ENCODE measurements around the gene GSK3A. TPM values are rescaled to one million over a fixed set of nuclear protein-coding genes. Genes with fewer than 3 reads are reported as not detected.
A peak's percentile ranks its signal among the peaks of the same experiment; 100 is the strongest.

The GSK3A gene
- total and polyA plus RNA-seq, 2 experiments from 2014 or later: 17.7 to 40.7 TPM

DNA sequence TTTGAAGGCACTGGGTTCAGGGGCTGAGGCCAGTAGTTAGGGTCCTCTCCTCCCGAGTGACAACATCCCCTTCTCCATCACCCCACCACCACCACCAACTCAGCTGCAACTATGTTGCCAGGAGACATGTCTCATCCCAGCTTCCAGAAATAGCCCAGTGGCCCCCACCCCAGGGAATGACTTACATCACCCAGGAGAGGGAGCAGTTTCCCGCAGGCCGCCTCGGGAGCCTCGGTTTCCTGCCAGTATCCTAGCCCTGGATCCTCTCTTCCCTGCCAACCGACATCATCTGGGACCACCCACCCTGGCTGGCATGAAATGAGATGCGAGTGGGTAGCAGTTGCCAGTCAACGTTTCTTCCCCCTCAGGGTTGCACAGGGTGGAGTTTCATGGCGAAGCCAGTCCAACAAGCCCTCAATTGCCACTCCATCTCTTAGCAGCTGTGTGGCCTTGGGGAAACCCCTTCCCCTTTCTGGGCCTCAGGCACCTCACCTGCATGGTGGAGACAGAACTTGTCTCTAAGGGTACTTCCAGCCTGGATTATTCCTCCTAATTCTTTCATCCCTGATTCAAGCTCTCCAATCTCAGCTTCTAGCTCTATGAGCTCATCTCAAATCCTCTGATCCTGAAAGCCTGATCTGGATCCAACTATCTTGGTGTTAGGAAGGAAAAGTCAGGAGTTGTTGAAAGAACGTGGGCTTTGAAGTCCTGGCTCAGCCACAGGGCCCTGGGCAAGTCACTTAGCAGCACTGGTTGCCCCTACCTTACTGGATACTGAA lies 3.9 kb upstream of the GSK3A start:
- Histone ChIP-seq H3K36me3 (ENCODE audit: insufficient read depth) (no peaks in the 10 kb centered on the region), H3F3A (replicated peaks; ENCODE audit: low read depth) (peaks cover 13% of the 10 kb centered on the region), H3K27me3 (ENCODE audit: insufficient read depth) (no peaks in the 10 kb centered on the region), H3K4me2 (peak overlapping the region; percentile 38; the same call in 1 of the 2 replicates), H3K4me3 (no peak overlapping the region), H3K79me2 (replicated peaks; ENCODE audit: insufficient read depth) (peaks cover 22% of the 10 kb centered on the region), H4K20me1 (replicated peaks; ENCODE audit: insufficient read depth) (peaks cover 5% of the 10 kb centered on the region; the same call in 1 of the 2 replicates), H2AFZ (no peak overlapping the region), H3K4me1 (ENCODE audit: insufficient read depth) (peaks cover 37% of the 10 kb centered on the region), H3K9me2 (ENCODE audit: insufficient read depth) (no peaks in the 10 kb centered on the region), H3K27ac (ENCODE audit: low read depth) (peak overlapping the region; percentile 59; the same call in 1 of the 2 replicates)
- Mint-ChIP-seq H3K36me3 (ENCODE audit: low read depth) (peaks cover 6% of the 10 kb centered on the region; the same call in 1 of the 3 replicates), H3K4me3 (no peak overlapping the region), H3K4me1 (peaks cover 34% of the 10 kb centered on the region), H3K9me3 (no peaks in the 10 kb centered on the region; the same call in 2 of the 3 replicates), H3K27ac (no peak overlapping the region), H3K27me3 (ENCODE audit: insufficient read depth, low read depth, poor library complexity) (peaks cover 18% of the 10 kb centered on the region)
- TF ChIP-seq ZNF331 (CRISPR knock-in tag; IDR thresholded peaks at IDR 0.05; ENCODE audit: low read depth) (no peak), CREB1 (CRISPR knock-in tag; IDR thresholded peaks at IDR 0.05; ENCODE audit: low read depth) (no peak), POLR2AphosphoS5 (IDR thresholded peaks at IDR 0.05; ENCODE audit: low read depth) (peak; percentile 46), STAT1 (IDR thresholded peaks at IDR 0.05; ENCODE audit: unreplicated experiment) (no peak), NANOG (IDR thresholded peaks at IDR 0.05; ENCODE audit: borderline replicate concordance) (no peak), JUNB (IDR thresholded peaks at IDR 0.05; ENCODE audit: unreplicated experiment) (no peak)
- TF ChIP-seq, protein P1, sequence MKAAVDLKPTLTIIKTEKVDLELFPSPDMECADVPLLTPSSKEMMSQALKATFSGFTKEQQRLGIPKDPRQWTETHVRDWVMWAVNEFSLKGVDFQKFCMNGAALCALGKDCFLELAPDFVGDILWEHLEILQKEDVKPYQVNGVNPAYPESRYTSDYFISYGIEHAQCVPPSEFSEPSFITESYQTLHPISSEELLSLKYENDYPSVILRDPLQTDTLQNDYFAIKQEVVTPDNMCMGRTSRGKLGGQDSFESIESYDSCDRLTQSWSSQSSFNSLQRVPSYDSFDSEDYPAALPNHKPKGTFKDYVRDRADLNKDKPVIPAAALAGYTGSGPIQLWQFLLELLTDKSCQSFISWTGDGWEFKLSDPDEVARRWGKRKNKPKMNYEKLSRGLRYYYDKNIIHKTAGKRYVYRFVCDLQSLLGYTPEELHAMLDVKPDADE (IDR thresholded peaks at IDR 0.05): no peak
- TF ChIP-seq, protein P2, sequence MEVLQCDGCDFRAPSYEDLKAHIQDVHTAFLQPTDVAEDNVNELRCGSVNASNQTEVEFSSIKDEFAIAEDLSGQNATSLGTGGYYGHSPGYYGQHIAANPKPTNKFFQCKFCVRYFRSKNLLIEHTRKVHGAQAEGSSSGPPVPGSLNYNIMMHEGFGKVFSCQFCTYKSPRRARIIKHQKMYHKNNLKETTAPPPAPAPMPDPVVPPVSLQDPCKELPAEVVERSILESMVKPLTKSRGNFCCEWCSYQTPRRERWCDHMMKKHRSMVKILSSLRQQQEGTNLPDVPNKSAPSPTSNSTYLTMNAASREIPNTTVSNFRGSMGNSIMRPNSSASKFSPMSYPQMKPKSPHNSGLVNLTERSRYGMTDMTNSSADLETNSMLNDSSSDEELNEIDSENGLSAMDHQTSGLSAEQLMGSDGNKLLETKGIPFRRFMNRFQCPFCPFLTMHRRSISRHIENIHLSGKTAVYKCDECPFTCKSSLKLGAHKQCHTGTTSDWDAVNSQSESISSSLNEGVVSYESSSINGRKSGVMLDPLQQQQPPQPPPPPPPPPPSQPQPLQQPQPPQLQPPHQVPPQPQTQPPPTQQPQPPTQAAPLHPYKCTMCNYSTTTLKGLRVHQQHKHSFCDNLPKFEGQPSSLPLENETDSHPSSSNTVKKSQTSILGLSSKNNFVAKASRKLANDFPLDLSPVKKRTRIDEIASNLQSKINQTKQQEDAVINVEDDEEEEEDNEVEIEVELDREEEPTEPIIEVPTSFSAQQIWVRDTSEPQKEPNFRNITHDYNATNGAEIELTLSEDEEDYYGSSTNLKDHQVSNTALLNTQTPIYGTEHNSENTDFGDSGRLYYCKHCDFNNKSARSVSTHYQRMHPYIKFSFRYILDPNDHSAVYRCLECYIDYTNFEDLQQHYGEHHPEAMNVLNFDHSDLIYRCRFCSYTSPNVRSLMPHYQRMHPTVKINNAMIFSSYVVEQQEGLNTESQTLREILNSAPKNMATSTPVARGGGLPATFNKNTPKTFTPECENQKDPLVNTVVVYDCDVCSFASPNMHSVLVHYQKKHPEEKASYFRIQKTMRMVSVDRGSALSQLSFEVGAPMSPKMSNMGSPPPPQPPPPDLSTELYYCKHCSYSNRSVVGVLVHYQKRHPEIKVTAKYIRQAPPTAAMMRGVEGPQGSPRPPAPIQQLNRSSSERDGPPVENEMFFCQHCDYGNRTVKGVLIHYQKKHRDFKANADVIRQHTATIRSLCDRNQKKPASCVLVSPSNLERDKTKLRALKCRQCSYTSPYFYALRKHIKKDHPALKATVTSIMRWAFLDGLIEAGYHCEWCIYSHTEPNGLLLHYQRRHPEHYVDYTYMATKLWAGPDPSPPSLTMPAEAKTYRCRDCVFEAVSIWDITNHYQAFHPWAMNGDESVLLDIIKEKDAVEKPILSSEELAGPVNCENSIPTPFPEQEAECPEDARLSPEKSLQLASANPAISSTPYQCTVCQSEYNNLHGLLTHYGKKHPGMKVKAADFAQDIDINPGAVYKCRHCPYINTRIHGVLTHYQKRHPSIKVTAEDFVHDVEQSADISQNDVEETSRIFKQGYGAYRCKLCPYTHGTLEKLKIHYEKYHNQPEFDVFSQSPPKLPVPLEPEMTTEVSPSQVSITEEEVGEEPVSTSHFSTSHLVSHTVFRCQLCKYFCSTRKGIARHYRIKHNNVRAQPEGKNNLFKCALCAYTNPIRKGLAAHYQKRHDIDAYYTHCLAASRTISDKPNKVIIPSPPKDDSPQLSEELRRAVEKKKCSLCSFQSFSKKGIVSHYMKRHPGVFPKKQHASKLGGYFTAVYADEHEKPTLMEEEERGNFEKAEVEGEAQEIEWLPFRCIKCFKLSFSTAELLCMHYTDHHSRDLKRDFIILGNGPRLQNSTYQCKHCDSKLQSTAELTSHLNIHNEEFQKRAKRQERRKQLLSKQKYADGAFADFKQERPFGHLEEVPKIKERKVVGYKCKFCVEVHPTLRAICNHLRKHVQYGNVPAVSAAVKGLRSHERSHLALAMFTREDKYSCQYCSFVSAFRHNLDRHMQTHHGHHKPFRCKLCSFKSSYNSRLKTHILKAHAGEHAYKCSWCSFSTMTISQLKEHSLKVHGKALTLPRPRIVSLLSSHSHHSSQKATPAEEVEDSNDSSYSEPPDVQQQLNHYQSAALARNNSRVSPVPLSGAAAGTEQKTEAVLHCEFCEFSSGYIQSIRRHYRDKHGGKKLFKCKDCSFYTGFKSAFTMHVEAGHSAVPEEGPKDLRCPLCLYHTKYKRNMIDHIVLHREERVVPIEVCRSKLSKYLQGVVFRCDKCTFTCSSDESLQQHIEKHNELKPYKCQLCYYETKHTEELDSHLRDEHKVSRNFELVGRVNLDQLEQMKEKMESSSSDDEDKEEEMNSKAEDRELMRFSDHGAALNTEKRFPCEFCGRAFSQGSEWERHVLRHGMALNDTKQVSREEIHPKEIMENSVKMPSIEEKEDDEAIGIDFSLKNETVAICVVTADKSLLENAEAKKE (CRISPR knock-in tag; IDR thresholded peaks at IDR 0.05): no peak
- TF ChIP-seq, protein P3, sequence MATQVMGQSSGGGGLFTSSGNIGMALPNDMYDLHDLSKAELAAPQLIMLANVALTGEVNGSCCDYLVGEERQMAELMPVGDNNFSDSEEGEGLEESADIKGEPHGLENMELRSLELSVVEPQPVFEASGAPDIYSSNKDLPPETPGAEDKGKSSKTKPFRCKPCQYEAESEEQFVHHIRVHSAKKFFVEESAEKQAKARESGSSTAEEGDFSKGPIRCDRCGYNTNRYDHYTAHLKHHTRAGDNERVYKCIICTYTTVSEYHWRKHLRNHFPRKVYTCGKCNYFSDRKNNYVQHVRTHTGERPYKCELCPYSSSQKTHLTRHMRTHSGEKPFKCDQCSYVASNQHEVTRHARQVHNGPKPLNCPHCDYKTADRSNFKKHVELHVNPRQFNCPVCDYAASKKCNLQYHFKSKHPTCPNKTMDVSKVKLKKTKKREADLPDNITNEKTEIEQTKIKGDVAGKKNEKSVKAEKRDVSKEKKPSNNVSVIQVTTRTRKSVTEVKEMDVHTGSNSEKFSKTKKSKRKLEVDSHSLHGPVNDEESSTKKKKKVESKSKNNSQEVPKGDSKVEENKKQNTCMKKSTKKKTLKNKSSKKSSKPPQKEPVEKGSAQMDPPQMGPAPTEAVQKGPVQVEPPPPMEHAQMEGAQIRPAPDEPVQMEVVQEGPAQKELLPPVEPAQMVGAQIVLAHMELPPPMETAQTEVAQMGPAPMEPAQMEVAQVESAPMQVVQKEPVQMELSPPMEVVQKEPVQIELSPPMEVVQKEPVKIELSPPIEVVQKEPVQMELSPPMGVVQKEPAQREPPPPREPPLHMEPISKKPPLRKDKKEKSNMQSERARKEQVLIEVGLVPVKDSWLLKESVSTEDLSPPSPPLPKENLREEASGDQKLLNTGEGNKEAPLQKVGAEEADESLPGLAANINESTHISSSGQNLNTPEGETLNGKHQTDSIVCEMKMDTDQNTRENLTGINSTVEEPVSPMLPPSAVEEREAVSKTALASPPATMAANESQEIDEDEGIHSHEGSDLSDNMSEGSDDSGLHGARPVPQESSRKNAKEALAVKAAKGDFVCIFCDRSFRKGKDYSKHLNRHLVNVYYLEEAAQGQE (IDR thresholded peaks at IDR 0.05; ENCODE audit: unreplicated experiment): no peak
- TF ChIP-seq, protein P4, sequence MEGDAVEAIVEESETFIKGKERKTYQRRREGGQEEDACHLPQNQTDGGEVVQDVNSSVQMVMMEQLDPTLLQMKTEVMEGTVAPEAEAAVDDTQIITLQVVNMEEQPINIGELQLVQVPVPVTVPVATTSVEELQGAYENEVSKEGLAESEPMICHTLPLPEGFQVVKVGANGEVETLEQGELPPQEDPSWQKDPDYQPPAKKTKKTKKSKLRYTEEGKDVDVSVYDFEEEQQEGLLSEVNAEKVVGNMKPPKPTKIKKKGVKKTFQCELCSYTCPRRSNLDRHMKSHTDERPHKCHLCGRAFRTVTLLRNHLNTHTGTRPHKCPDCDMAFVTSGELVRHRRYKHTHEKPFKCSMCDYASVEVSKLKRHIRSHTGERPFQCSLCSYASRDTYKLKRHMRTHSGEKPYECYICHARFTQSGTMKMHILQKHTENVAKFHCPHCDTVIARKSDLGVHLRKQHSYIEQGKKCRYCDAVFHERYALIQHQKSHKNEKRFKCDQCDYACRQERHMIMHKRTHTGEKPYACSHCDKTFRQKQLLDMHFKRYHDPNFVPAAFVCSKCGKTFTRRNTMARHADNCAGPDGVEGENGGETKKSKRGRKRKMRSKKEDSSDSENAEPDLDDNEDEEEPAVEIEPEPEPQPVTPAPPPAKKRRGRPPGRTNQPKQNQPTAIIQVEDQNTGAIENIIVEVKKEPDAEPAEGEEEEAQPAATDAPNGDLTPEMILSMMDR (conservative IDR thresholded peaks at IDR 0.05; ENCODE audit: low read depth in 2 of 2): peak; percentile 60 to 84
- DNase-seq (ENCODE audit: low spot score) (peak; percentile 88), ATAC-seq (peak; percentile 0; the same call in 2 of the 3 replicates)
